Mesenchymal stem cell (in vitro differentiated cells and primary cell): Measurements from ENCODE around the gene CYTH4.

ENCODE experiments used
- DNase-seq: peaks from one replicate; pipeline ENCODE4 v3.0.0-alpha.2; 2013
- H2AFZ ChIP-seq: one replicate; pipeline ENCODE4 v1.6.1; 2013; ENCODE audit warnings: low read depth, mild to moderate bottlenecking, control low read depth, inconsistent platforms, low read length, moderate library complexity
- H2AK5ac ChIP-seq: 2 replicates; pipeline ENCODE4 v1.6.1; 2013; ENCODE audit warnings: low read length, moderate library complexity, mild to moderate bottlenecking, inconsistent platforms; ENCODE audit not compliant: severe bottlenecking
- H2BK120ac ChIP-seq: one replicate; pipeline ENCODE4 v1.6.1; 2013; ENCODE audit warnings: low read depth, mild to moderate bottlenecking, inconsistent platforms, low read length, moderate library complexity
- H2BK12ac ChIP-seq, 2 experiments: one replicate each; pipeline ENCODE4 v1.6.1; 2013; ENCODE audit warnings: inconsistent platforms in 2 of 2, low read length in 2 of 2, mild to moderate bottlenecking in 2 of 2, moderate library complexity in 2 of 2, control low read depth in 1 of 2
- H2BK15ac ChIP-seq: one replicate; pipeline ENCODE4 v1.6.1; 2013; ENCODE audit warnings: mild to moderate bottlenecking, low read depth, inconsistent platforms; ENCODE audit not compliant: poor library complexity, severe bottlenecking
- H2BK5ac ChIP-seq: 2 replicates; pipeline ENCODE4 v1.6.1; 2013; ENCODE audit warnings: low read depth, mild to moderate bottlenecking, low read length, control low read depth, inconsistent platforms; ENCODE audit not compliant: poor library complexity, severe bottlenecking
- H3K14ac ChIP-seq, 2 experiments: one replicate each; pipeline ENCODE4 v1.6.1; 2013; ENCODE audit warnings: inconsistent platforms in 2 of 2, low read length in 2 of 2, control low read depth in 1 of 2, mild to moderate bottlenecking in 1 of 2, moderate library complexity in 1 of 2
- H3K18ac ChIP-seq, 2 experiments: one replicate each; pipeline ENCODE4 v1.6.1; 2013; ENCODE audit warnings: inconsistent platforms in 2 of 2, low read length in 2 of 2, control low read depth in 1 of 2, low read depth in 1 of 2, mild to moderate bottlenecking in 1 of 2
- H3K23ac ChIP-seq, 2 experiments: one replicate each; pipeline ENCODE4 v1.6.1; 2013; ENCODE audit warnings: inconsistent platforms in 2 of 2, low read length in 2 of 2, mild to moderate bottlenecking in 2 of 2, moderate library complexity in 2 of 2, control low read depth in 1 of 2
- H3K27ac ChIP-seq: 2 replicates; pipeline ENCODE4 v1.5.1; 2013; ENCODE audit warnings: mild to moderate bottlenecking, moderate library complexity, low read length, control low read depth, inconsistent platforms; ENCODE audit not compliant: poor library complexity, severe bottlenecking
- H3K27me3 ChIP-seq, 2 experiments: 2 replicates each; pipeline versions ENCODE4 v1.6.1 to v1.7.0; 2013; ENCODE audit warnings: low read length in 2 of 2, mild to moderate bottlenecking in 2 of 2, moderate library complexity in 2 of 2, control low read depth in 1 of 2, inconsistent platforms in 1 of 2; ENCODE audit not compliant: control insufficient read depth in 1 of 2, insufficient read depth in 1 of 2
- H3K36me3 ChIP-seq, 2 experiments: 2 replicates each; pipeline versions ENCODE4 v1.6.1 to v1.7.0; 2013; ENCODE audit warnings: low read length in 2 of 2, control low read depth in 1 of 2, inconsistent platforms in 1 of 2, low read depth in 1 of 2, mild to moderate bottlenecking in 1 of 2; ENCODE audit not compliant: insufficient read depth in 2 of 2, control insufficient read depth in 1 of 2
- H3K4ac ChIP-seq, 2 experiments: one replicate each; pipeline ENCODE4 v1.6.1; 2013; ENCODE audit warnings: inconsistent platforms in 2 of 2, low read length in 2 of 2, mild to moderate bottlenecking in 2 of 2, moderate library complexity in 2 of 2, control low read depth in 1 of 2, low read depth in 1 of 2
- H3K4me1 ChIP-seq: 2 replicates; pipeline ENCODE4 v1.6.1; 2013; ENCODE audit warnings: low read depth, low read length, control low read depth; ENCODE audit not compliant: control insufficient read depth, insufficient read depth
- H3K4me2 ChIP-seq: 2 replicates; pipeline ENCODE4 v1.6.1; 2013; ENCODE audit warnings: low read length, mild to moderate bottlenecking, inconsistent platforms; ENCODE audit not compliant: poor library complexity, severe bottlenecking
- H3K4me3 ChIP-seq, 2 experiments: 2 replicates each; pipeline versions ENCODE4 v1.5.1 to v1.7.0; 2013; ENCODE audit warnings: low read length in 2 of 2, mild to moderate bottlenecking in 2 of 2, control low read depth in 1 of 2, low read depth in 1 of 2; ENCODE audit not compliant: insufficient read depth in 1 of 2
- H3K79me1 ChIP-seq: replicated peaks from 2 replicates; pipeline ENCODE4 v1.6.1; 2013; ENCODE audit warnings: mild to moderate bottlenecking, control low read depth, low read length, inconsistent platforms; ENCODE audit not compliant: poor library complexity, severe bottlenecking
- H3K9ac ChIP-seq: 2 replicates; pipeline ENCODE4 v1.7.0; 2013; ENCODE audit warnings: mild to moderate bottlenecking, low read length, moderate library complexity
- H3K9me3 ChIP-seq: 2 replicates; pipeline ENCODE4 v1.7.0; 2013; ENCODE audit warnings: mild to moderate bottlenecking, low read length; ENCODE audit not compliant: control insufficient read depth
- H4K8ac ChIP-seq: one replicate; pipeline ENCODE4 v1.6.1; 2013; ENCODE audit warnings: inconsistent platforms, mild to moderate bottlenecking, low read length, moderate library complexity
- H4K91ac ChIP-seq: one replicate; pipeline ENCODE4 v1.6.1; 2013; ENCODE audit warnings: mild to moderate bottlenecking, low read length, inconsistent platforms
- WGBS: methylation state at CpG from one replicate; pipeline ENCODE4 v1.1.7; 2013; ENCODE audit warnings: mixed read lengths; 5-methylcytosine and 5-hydroxymethylcytosine counted together

Gene CYTH4

DNA sequence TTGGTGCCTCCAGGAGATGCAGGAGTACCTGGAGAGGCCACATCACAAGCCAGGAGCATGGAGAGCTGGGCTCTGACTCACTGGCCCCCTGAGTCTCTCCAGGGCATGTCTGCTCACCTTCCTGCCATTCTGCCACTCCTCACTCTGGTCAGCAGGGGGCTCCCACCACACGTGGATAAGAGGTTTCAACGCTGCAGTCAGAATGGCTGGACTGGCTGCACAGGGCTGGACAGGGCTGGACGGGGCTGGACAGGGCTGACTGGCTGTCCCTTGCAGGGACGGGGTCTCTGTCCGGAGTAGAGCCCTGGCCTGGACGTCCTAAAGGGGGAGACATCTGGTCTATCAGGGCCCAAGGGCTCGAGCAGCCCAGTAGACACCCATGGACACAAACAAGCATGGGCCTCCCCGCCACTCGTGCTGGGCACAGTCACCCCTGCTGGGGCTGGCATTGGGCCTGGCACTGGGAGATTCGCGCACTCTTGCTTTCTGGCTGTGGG is 34.6 kb downstream of the CYTH4 start:
- peak overlapping the region; percentile 22 for H2BK5ac ChIP-seq

DNA sequence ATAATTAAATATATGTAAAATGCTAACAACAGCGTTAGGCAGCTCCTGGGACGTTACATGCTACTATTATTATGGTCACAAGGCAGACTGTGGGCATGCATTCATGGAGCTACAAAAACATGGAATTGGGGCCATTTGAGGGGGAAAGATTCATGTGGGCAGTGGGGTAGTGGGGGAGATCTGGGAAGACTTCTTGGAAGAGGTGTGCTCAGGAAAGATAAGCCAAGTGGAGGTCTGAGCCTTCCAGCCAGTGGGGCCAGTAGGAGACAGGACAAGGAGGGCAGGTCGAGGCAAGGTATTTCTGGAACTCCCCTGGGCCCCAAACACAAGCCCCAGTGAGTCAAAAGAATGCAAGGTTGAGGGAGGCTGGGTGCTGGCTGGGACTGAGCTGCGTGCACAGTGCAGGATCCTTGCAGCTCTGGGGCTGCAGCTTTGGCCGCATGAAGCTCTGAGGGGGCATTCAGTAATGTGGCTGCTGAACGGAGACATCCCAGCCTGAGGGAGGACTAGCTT is 35.4 kb downstream of the CYTH4 start:
- peaks cover 0 to 38% of the 10 kb centered on the region in 2 experiments for H3K27me3 ChIP-seq
- WGBS: 80% methylated on average over 6 of the region's 6 CpGs
- no peak overlapping the region for H2BK120ac ChIP-seq
- no peak overlapping the region for H4K8ac ChIP-seq
- H3K9me3 ChIP-seq: no peaks in the 10 kb centered on the region
- peak overlapping the region in 1 of 2 experiments; percentile 58 for H2BK12ac ChIP-seq
- H3K27ac ChIP-seq: peak overlapping the region; percentile 77
- H3K4me3 ChIP-seq: no peak overlapping the region
- H2AFZ ChIP-seq: no peak overlapping the region
- H2BK15ac ChIP-seq: no peak overlapping the region
- H3K23ac ChIP-seq: no peak overlapping the region
- peak overlapping the region; percentile 13 for H3K4me2 ChIP-seq
- peak overlapping the region; percentile 21 for H2BK5ac ChIP-seq
- no peaks in the 10 kb centered on the region for H3K79me1 ChIP-seq
- H4K91ac ChIP-seq: no peak overlapping the region
- H3K14ac ChIP-seq: peak overlapping the region in 1 of 2 experiments; percentile 61
- DNase-seq: no peak
- peak overlapping the region in 1 of 2 experiments; percentile 66 for H3K18ac ChIP-seq
- H3K36me3 ChIP-seq: no peaks in the 10 kb centered on the region
- H2AK5ac ChIP-seq: peak overlapping the region; percentile 14
- H3K9ac ChIP-seq: no peak overlapping the region
- peaks cover 50% of the 10 kb centered on the region for H3K4me1 ChIP-seq
- no peak overlapping the region for H3K4ac ChIP-seq

More for the DNA sequence above, 34.6 kb downstream of the CYTH4 start:
- Histone ChIP-seq H3K4ac (peak overlapping the region in 1 of 2 experiments; percentile 56), H3K18ac (peak overlapping the region in 1 of 2 experiments; percentile 59), H3K79me1 (no peaks in the 10 kb centered on the region), H3K27me3 (peaks cover 0 to 29% of the 10 kb centered on the region in 2 experiments), H4K91ac (no peak overlapping the region), H2BK15ac (no peak overlapping the region), H2BK12ac (peak overlapping the region; percentile 54 to 87), H3K36me3 (no peaks in the 10 kb centered on the region), H3K14ac (no peak overlapping the region), H3K4me2 (no peak overlapping the region), H2BK120ac (no peak overlapping the region), H3K9me3 (no peaks in the 10 kb centered on the region), H2AK5ac (peak overlapping the region; percentile 14), H3K23ac (no peak overlapping the region), H2AFZ (no peak overlapping the region), H4K8ac (no peak overlapping the region), H3K4me1 (peaks cover 50% of the 10 kb centered on the region), H3K27ac (no peak overlapping the region), H3K4me3 (no peak overlapping the region), H3K9ac (no peak overlapping the region)
- peak; percentile 90 for DNase-seq
- WGBS: 43% methylated on average over 11 of the region's 11 CpGs

DNA sequence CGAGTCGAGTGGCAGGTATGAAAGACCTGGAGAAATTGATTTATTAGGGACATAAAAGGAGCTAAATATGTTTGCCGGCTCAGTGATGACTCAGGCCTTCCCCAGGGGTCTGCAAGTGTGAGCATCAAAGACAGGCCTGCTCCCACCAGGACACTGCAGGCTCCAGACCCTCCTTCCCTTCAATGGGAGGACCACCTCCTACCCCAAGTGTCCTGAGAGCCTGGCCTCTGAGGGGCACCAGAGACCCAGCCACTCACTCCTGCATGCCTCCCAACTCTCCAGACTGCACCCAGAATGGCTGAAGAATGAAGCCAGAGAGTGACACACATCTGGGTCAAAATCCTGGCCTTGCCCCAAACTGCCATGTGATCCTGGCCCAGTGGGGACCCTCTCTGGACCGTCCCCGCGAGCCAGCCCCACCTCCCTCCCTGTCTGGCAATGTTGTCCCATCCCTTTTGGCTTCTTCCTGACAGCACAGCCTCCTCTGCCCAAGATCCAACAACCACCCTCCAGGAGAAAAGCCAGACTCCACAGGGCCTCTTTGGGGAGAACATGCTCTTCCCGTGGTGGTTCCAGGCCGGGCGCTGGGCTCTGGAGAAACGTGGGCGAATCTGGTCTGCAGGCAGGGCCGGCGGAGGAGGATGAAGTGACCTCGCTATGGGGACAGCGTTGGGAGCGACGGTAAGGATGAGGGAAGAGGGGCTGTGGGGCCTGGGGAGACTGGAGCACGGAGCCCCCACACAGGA is 36.2 kb downstream of the CYTH4 start:
- H2BK15ac ChIP-seq: no peak overlapping the region
- no peaks in the 10 kb centered on the region for H3K36me3 ChIP-seq
- H2BK5ac ChIP-seq: peak overlapping the region; percentile 36
- H2BK120ac ChIP-seq: no peak overlapping the region
- no peak overlapping the region for H3K18ac ChIP-seq
- no peak for DNase-seq
- no peak overlapping the region for H2AFZ ChIP-seq
- no peak overlapping the region for H3K4me2 ChIP-seq
- 82% methylated on average over 16 of the region's 18 CpGs for WGBS
- H3K79me1 ChIP-seq: no peaks in the 10 kb centered on the region
- H3K9ac ChIP-seq: no peak overlapping the region
- H3K4ac ChIP-seq: no peak overlapping the region
- no peaks in the 10 kb centered on the region for H3K9me3 ChIP-seq
- H4K91ac ChIP-seq: no peak overlapping the region
- peak overlapping the region in 1 of 2 experiments; percentile 5 for H3K14ac ChIP-seq
- H2BK12ac ChIP-seq: peak overlapping the region in 1 of 2 experiments; percentile 51
- H4K8ac ChIP-seq: no peak overlapping the region
- H3K4me1 ChIP-seq: peaks cover 47% of the 10 kb centered on the region
- no peak overlapping the region for H3K4me3 ChIP-seq
- peaks cover 0 to 43% of the 10 kb centered on the region in 2 experiments for H3K27me3 ChIP-seq
- H2AK5ac ChIP-seq: peak overlapping the region; percentile 82
- H3K23ac ChIP-seq: no peak overlapping the region
- H3K27ac ChIP-seq: peak overlapping the region; percentile 77

DNA sequence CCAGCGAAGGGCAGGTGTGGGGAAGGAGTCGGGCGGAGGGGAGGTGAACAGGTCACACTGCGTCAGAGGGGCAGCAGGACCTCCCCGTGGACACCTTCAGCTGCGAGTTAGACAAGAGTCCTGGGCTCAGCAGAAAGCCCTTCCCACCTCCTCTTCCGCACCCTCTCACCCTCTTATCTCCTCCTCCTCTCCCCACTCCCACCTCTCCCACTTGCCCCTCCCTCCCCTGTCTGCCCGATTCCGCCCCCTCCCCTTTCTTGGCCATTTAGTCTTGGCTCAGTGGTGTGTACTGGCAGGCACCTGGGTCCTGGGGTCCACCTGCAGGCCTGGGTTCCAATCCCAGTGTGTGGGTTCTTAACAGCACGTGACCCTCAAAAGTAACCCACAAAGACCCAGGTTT is 37.2 kb downstream of the CYTH4 start:
- Histone ChIP-seq H3K4me1 (peaks cover 44% of the 10 kb centered on the region), H3K27me3 (peaks cover 0 to 52% of the 10 kb centered on the region in 2 experiments), H2AK5ac (peak overlapping the region; percentile 82), H3K14ac (no peak overlapping the region), H3K18ac (no peak overlapping the region), H3K4me3 (no peak overlapping the region), H2BK15ac (peak overlapping the region; percentile 88), H3K9ac (no peak overlapping the region), H3K27ac (no peak overlapping the region), H2BK120ac (no peak overlapping the region), H3K36me3 (no peaks in the 10 kb centered on the region), H2BK5ac (no peak overlapping the region), H2BK12ac (peak overlapping the region in 1 of 2 experiments; percentile 67), H3K9me3 (no peaks in the 10 kb centered on the region), H3K4me2 (no peak overlapping the region), H3K23ac (no peak overlapping the region), H4K8ac (no peak overlapping the region), H3K79me1 (no peaks in the 10 kb centered on the region), H2AFZ (no peak overlapping the region), H4K91ac (no peak overlapping the region), H3K4ac (no peak overlapping the region)
- WGBS: 59% methylated on average over 10 of the region's 10 CpGs
- DNase-seq: no peak
